ENCODE measurements around the gene RCAN1.

Gene RCAN1

GRCh38 chr21:34612056-34612455 lies 2.9 kb downstream of the RCAN1 start:
- Histone ChIP-seq H3K27ac (ENCODE audit: low read depth, low read length) (no peak overlapping the region), H3K36me3 (ENCODE audit: control insufficient read depth, low read length) (no peaks in the 10 kb centered on the region), H3K4me1 (ENCODE audit: control insufficient read depth, low read length) (peaks cover 5% of the 10 kb centered on the region; the same call in 1 of the 2 replicates), H3K79me2 (ENCODE audit: control insufficient read depth, low read length) (no peaks in the 10 kb centered on the region), H3K4me3 (ENCODE audit: low read length) (no peak overlapping the region), H3F3A (ENCODE audit: control insufficient read depth, insufficient read depth) (no peaks in the 10 kb centered on the region), H3K4me2 (ENCODE audit: low read length) (no peak overlapping the region), H3K9me3 (ENCODE audit: control insufficient read depth, insufficient read depth, low read length) (no peaks in the 10 kb centered on the region), H3K9me2 (replicated peaks; ENCODE audit: control insufficient read depth, low read length) (no peaks in the 10 kb centered on the region), H4K20me1 (ENCODE audit: control insufficient read depth, insufficient read depth, low read depth, low read length) (no peaks in the 10 kb centered on the region), H3K27me3 (ENCODE audit: control insufficient read depth, low read length) (peaks cover 34% of the 10 kb centered on the region)
- TF ChIP-seq EZH2phosphoT487 (IDR thresholded peaks at IDR 0.05; ENCODE audit: borderline replicate concordance, low read length) (no peak), CTCF (IDR thresholded peaks at IDR 0.05; ENCODE audit: low read depth, low read length, poor library complexity, severe bottlenecking) (no peak)

GRCh38 chr21:34611528-34611927 lies 3.4 kb downstream of the RCAN1 start:
- Histone ChIP-seq H3K9me3 (ENCODE audit: control insufficient read depth, insufficient read depth, low read length) (no peaks in the 10 kb centered on the region), H3K4me3 (ENCODE audit: low read length) (no peak overlapping the region), H3K79me2 (ENCODE audit: control insufficient read depth, low read length) (no peaks in the 10 kb centered on the region), H4K20me1 (ENCODE audit: control insufficient read depth, insufficient read depth, low read depth, low read length) (no peaks in the 10 kb centered on the region), H3K9me2 (replicated peaks; ENCODE audit: control insufficient read depth, low read length) (no peaks in the 10 kb centered on the region), H3K4me1 (ENCODE audit: control insufficient read depth, low read length) (peaks cover 5% of the 10 kb centered on the region; the same call in 1 of the 2 replicates), H3K36me3 (ENCODE audit: control insufficient read depth, low read length) (no peaks in the 10 kb centered on the region), H3K27me3 (ENCODE audit: control insufficient read depth, low read length) (peaks cover 34% of the 10 kb centered on the region), H3K27ac (ENCODE audit: low read depth, low read length) (no peak overlapping the region), H3F3A (ENCODE audit: control insufficient read depth, insufficient read depth) (no peaks in the 10 kb centered on the region), H3K4me2 (ENCODE audit: low read length) (no peak overlapping the region)
- TF ChIP-seq EZH2phosphoT487 (IDR thresholded peaks at IDR 0.05; ENCODE audit: borderline replicate concordance, low read length): no peak
- TF ChIP-seq CTCF (IDR thresholded peaks at IDR 0.05; ENCODE audit: low read depth, low read length, poor library complexity, severe bottlenecking): no peak

GRCh38 chr21:34609933-34610549 lies 4.9 kb downstream of the RCAN1 start:
- H3K4me2 ChIP-seq (ENCODE audit: low read length): no peak overlapping the region
- peaks cover 5% of the 10 kb centered on the region; the same call in 1 of the 2 replicates for H3K4me1 ChIP-seq (ENCODE audit: control insufficient read depth, low read length)
- no peaks in the 10 kb centered on the region for H3K36me3 ChIP-seq (ENCODE audit: control insufficient read depth, low read length)
- H3K9me3 ChIP-seq (ENCODE audit: control insufficient read depth, insufficient read depth, low read length): no peaks in the 10 kb centered on the region
- TF ChIP-seq CTCF (IDR thresholded peaks at IDR 0.05; ENCODE audit: low read depth, low read length, poor library complexity, severe bottlenecking) (no peak), EZH2phosphoT487 (IDR thresholded peaks at IDR 0.05; ENCODE audit: borderline replicate concordance, low read length) (no peak)
- H3K4me3 ChIP-seq (ENCODE audit: low read length): no peak overlapping the region
- H3K27ac ChIP-seq (ENCODE audit: low read depth, low read length): no peak overlapping the region
- peaks cover 34% of the 10 kb centered on the region for H3K27me3 ChIP-seq (ENCODE audit: control insufficient read depth, low read length)
- H3K79me2 ChIP-seq (ENCODE audit: control insufficient read depth, low read length): no peaks in the 10 kb centered on the region
- no peaks in the 10 kb centered on the region for H3F3A ChIP-seq (ENCODE audit: control insufficient read depth, insufficient read depth)
- H4K20me1 ChIP-seq (ENCODE audit: control insufficient read depth, insufficient read depth, low read depth, low read length): no peaks in the 10 kb centered on the region
- H3K9me2 ChIP-seq (replicated peaks; ENCODE audit: control insufficient read depth, low read length): no peaks in the 10 kb centered on the region
